Heart left ventricle (tissue), 13 donors: Measurements from ENCODE around the gene ROCK2.

Experiments
- CTCF ChIP-seq, 12 donors: fragments of 200-600 bp; sonication (generic) in 4 of 12; IDR thresholded peaks; one replicate each; pipeline versions ENCODE4 v1.5.0 to v1.8.0; 2018 to 2022; ENCODE audit warnings: antibody characterized with exemption in 12 of 12, mild to moderate bottlenecking in 5 of 12
- POLR2A ChIP-seq, 2 donors: fragments of 450-650 bp; IDR thresholded peaks; one replicate each; pipeline ENCODE4 v1.6.1; 2017; ENCODE audit warnings: antibody characterized with exemption in 2 of 2, mild to moderate bottlenecking in 2 of 2, moderate library complexity in 2 of 2
- donor health status: ischemic (EF 13 %, LVEDD 7.1; RV severe dilation, severe dysfunction).
- donor health status: DM: no; HTN: yes; CAD: no.
- donor health status: DM: no; HTN: no; CAD: no.
- donor health status: ischemic (EF 25% LVEDD 6.9; RV normal size, moderate dysfunction).
- donor health status: ischemic (EF 25% LVEDD 5.7; RV mildly dilated, moderate dysfunction).
- donor health status: ischemic (EF 35%, LVEDD 5.7; RV mildly dilated, moderate dysfunction).
- donor health status: nonischemic (EF 11% LVEDD 7.7; RV severe dilation, severe dysfunction).
- donor health status: DM: yes; HTN: yes; CAD: no.
- donor health status: PGD.
- donor health status: ischemic (EF 29% LVEDD 5.4; RV normal size, mild dysfunction).
- donor health status: nonischemic (EF 23%, LVEDD 6.1; RV moderate dilation, normal function).

- TF ChIP-seq CTCF (IDR thresholded peaks at IDR 0.05) (no peak), POLR2A (IDR thresholded peaks at IDR 0.05) (no peak)
Observed at GRCh38 chr2:11377928-11378545, 33.6 kb upstream of the ROCK2 start.
